SK-N-SH treated with all-trans-retinoic acid at 6 μM for 48 hours (cell line): ENCODE data around the gene TTC33.

Source experiments
- BACH2 ChIP-seq: fragments of 250-450 bp; sonication (Bioruptor Pico); IDR thresholded peaks from 2 replicates; pipeline ENCODE4 v1.9.0; 2021; ENCODE audit warnings: mild to moderate bottlenecking, borderline replicate concordance
- OSR1 ChIP-seq: fragments of 250-450 bp; sonication (Bioruptor Pico); IDR thresholded peaks from 2 replicates; pipeline ENCODE4 v1.8.0; 2022; ENCODE audit warnings: moderate library complexity, mild to moderate bottlenecking, inconsistent platforms
- PATZ1 ChIP-seq: fragments of 250-450 bp; sonication (Bioruptor Pico); IDR thresholded peaks from 2 replicates; pipeline ENCODE4 v1.8.0; 2020; ENCODE audit warnings: mild to moderate bottlenecking, moderate library complexity, borderline replicate concordance
- PPARA ChIP-seq: fragments of 250-450 bp; sonication (Bioruptor Pico); IDR thresholded peaks from 2 replicates; pipeline ENCODE4 v1.5.0; 2020; ENCODE audit warnings: mild to moderate bottlenecking, borderline replicate concordance
- TF ChIP-seq, protein P1 (sequence below): fragments of 250-450 bp; sonication (Bioruptor Pico); IDR thresholded peaks from 2 replicates; pipeline ENCODE4 v1.5.1; 2020; ENCODE audit warnings: low read depth, mild to moderate bottlenecking, moderate library complexity
- TF ChIP-seq, protein P2 (sequence below): fragments of 250-450 bp; sonication (Bioruptor Pico); IDR thresholded peaks from 2 replicates; pipeline ENCODE4 v1.5.1; 2021; ENCODE audit warnings: mild to moderate bottlenecking, moderate library complexity

DNA sequence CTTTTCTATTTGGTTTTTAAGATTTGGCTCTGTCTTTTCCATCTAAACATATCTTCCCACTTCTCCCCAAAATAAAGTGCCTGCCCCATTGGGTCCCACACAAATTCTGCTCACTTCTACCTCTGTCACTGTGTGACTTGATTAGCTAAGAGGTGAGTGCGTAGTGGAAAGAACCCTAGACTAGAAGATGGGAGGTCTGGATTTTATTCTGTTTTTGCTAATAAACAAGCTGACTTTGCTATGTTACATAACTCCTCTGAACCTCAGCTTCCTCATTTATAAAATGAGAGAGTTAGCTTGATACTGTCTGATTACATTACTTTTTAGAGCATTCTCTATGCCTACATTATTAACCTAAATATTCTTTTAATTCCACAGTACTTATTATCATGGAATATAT, 127.4 kb downstream of the TTC33 start:
- no peak for TF ChIP-seq BACH2 (CRISPR knock-in tag)
- no peak for TF ChIP-seq OSR1 (CRISPR knock-in tag)
- no peak for TF ChIP-seq PATZ1
- TF ChIP-seq, protein P1, sequence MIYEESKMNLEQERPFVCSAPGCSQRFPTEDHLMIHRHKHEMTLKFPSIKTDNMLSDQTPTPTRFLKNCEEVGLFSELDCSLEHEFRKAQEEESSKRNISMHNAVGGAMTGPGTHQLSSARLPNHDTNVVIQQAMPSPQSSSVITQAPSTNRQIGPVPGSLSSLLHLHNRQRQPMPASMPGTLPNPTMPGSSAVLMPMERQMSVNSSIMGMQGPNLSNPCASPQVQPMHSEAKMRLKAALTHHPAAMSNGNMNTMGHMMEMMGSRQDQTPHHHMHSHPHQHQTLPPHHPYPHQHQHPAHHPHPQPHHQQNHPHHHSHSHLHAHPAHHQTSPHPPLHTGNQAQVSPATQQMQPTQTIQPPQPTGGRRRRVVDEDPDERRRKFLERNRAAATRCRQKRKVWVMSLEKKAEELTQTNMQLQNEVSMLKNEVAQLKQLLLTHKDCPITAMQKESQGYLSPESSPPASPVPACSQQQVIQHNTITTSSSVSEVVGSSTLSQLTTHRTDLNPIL (CRISPR knock-in tag), result no peak
- no peak for TF ChIP-seq PPARA (CRISPR knock-in tag)
- TF ChIP-seq, protein P2, sequence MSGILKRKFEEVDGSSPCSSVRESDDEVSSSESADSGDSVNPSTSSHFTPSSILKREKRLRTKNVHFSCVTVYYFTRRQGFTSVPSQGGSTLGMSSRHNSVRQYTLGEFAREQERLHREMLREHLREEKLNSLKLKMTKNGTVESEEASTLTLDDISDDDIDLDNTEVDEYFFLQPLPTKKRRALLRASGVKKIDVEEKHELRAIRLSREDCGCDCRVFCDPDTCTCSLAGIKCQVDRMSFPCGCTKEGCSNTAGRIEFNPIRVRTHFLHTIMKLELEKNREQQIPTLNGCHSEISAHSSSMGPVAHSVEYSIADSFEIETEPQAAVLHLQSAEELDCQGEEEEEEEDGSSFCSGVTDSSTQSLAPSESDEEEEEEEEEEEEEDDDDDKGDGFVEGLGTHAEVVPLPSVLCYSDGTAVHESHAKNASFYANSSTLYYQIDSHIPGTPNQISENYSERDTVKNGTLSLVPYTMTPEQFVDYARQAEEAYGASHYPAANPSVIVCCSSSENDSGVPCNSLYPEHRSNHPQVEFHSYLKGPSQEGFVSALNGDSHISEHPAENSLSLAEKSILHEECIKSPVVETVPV (CRISPR knock-in tag), result no peak
